Measurements from ENCODE around the gene RABGAP1L.

RABGAP1L gene

GRCh38 chr1:174291059-174291458 is 131.7 kb downstream of the RABGAP1L start:
- DNase-seq (ENCODE audit: low spot score) = no peak
- H3K27ac ChIP-seq = no peak overlapping the region
- ChIA-PET CTCF (no interaction called here), POLR2A (ENCODE audit: low non-redundant PET) (no interaction called here)
- TF ChIP-seq CTCF (conservative IDR thresholded peaks at IDR 0.05; ENCODE audit: low read depth) = no peak

- ChIA-PET CTCF (no interaction called here), POLR2A (ENCODE audit: low non-redundant PET) (no interaction called here)
- no peak for DNase-seq (ENCODE audit: low spot score)
- H3K27ac ChIP-seq = no peak overlapping the region
- no peak for TF ChIP-seq CTCF (conservative IDR thresholded peaks at IDR 0.05; ENCODE audit: low read depth)
Measured at GRCh38 chr1:174296309-174296708, 137.0 kb downstream of the RABGAP1L start.

GRCh38 chr1:174297351-174297750 is 138.0 kb downstream of the RABGAP1L start:
- TF ChIP-seq CTCF (conservative IDR thresholded peaks at IDR 0.05; ENCODE audit: low read depth) = no peak
- no peak for DNase-seq (ENCODE audit: low spot score)
- CTCF ChIA-PET = no interaction called here
- POLR2A ChIA-PET (ENCODE audit: low non-redundant PET) = no interaction called here
- no peak overlapping the region for H3K27ac ChIP-seq

GRCh38 chr1:174301295-174302077 is 142.2 kb downstream of the RABGAP1L start:
- no peak for TF ChIP-seq CTCF (conservative IDR thresholded peaks at IDR 0.05; ENCODE audit: low read depth)
- POLR2A ChIA-PET (ENCODE audit: low non-redundant PET) = no interaction called here
- DNase-seq (ENCODE audit: low spot score) = no peak
- no peak overlapping the region for H3K27ac ChIP-seq
- CTCF ChIA-PET = interaction anchor here (0.7 kb wide), 1 partner anchor 384 kb away, joined by 3 read pairs; no protein-coding TSS in a partner anchor

- no peak overlapping the region for H3K27ac ChIP-seq
- ChIA-PET POLR2A (ENCODE audit: low non-redundant PET) (no interaction called here), CTCF (no interaction called here)
- no peak for DNase-seq (ENCODE audit: low spot score)
- TF ChIP-seq CTCF (conservative IDR thresholded peaks at IDR 0.05; ENCODE audit: low read depth) = no peak
Measured at GRCh38 chr1:174308604-174309003, 149.3 kb downstream of the RABGAP1L start.

GRCh38 chr1:174309490-174309889 is 150.2 kb downstream of the RABGAP1L start:
- POLR2A ChIA-PET (ENCODE audit: low non-redundant PET) = no interaction called here
- no peak overlapping the region for H3K27ac ChIP-seq
- CTCF ChIA-PET = no interaction called here
- no peak for DNase-seq (ENCODE audit: low spot score)
- TF ChIP-seq CTCF (conservative IDR thresholded peaks at IDR 0.05; ENCODE audit: low read depth) = no peak

Measured in RWPE1 (cell line).